Right lobe of liver (tissue), 4 donors: ENCODE data around the gene PCSK6.

ENCODE experiments used
- POLR2A ChIP-seq: fragments of 450-650 bp; IDR thresholded peaks from one replicate; pipeline ENCODE4 v1.6.1; 2017; ENCODE audit warnings: antibody characterized with exemption, mild to moderate bottlenecking
- TF ChIP-seq, protein P1 (sequence below), 4 donors: fragments of 200-600 bp in 3 of 4; fragments of 450-650 bp in 1 of 4; IDR thresholded peaks; one replicate each; pipeline versions ENCODE4 v1.5.1 to v1.8.0; 2016 to 2022; ENCODE audit warnings: antibody characterized with exemption in 4 of 4, mild to moderate bottlenecking in 2 of 4
- donor health status: DM: no; HTN: no; CAD: no.
- donor health status: DM: no; HTN: no; CAD: no.
- donor health status: DM: no; HTN: yes; CAD: no.

GRCh38 chr15:101474233-101474632 is 15.3 kb downstream of the PCSK6 start:
- TF ChIP-seq, protein P1, sequence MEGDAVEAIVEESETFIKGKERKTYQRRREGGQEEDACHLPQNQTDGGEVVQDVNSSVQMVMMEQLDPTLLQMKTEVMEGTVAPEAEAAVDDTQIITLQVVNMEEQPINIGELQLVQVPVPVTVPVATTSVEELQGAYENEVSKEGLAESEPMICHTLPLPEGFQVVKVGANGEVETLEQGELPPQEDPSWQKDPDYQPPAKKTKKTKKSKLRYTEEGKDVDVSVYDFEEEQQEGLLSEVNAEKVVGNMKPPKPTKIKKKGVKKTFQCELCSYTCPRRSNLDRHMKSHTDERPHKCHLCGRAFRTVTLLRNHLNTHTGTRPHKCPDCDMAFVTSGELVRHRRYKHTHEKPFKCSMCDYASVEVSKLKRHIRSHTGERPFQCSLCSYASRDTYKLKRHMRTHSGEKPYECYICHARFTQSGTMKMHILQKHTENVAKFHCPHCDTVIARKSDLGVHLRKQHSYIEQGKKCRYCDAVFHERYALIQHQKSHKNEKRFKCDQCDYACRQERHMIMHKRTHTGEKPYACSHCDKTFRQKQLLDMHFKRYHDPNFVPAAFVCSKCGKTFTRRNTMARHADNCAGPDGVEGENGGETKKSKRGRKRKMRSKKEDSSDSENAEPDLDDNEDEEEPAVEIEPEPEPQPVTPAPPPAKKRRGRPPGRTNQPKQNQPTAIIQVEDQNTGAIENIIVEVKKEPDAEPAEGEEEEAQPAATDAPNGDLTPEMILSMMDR (IDR thresholded peaks at IDR 0.05) = no peak
- TF ChIP-seq POLR2A = no peak
